Smooth muscle cell of the brain vasculature (primary cell): Measurements from ENCODE around the gene EEPD1.
"Not testable (repeated sequence)": the region's sequence is repeated elsewhere in the genome, so short reads cannot be mapped to it uniquely, and the experiment has no call there.

Experiments
- DNase-seq: peaks from one replicate; pipeline ENCODE4 v3.0.0-alpha.2; 2012; ENCODE audit warnings: low read depth, low spot score

The EEPD1 gene

GRCh38 chr7:36214608-36215456 lies 61.8 kb downstream of the EEPD1 start:
- no peak for DNase-seq

GRCh38 chr7:36215457-36215765 lies 62.4 kb downstream of the EEPD1 start:
- DNase-seq, result no peak

GRCh38 chr7:36216063-36216684 lies 63.1 kb downstream of the EEPD1 start:
- DNase-seq, result no peak

DNA sequence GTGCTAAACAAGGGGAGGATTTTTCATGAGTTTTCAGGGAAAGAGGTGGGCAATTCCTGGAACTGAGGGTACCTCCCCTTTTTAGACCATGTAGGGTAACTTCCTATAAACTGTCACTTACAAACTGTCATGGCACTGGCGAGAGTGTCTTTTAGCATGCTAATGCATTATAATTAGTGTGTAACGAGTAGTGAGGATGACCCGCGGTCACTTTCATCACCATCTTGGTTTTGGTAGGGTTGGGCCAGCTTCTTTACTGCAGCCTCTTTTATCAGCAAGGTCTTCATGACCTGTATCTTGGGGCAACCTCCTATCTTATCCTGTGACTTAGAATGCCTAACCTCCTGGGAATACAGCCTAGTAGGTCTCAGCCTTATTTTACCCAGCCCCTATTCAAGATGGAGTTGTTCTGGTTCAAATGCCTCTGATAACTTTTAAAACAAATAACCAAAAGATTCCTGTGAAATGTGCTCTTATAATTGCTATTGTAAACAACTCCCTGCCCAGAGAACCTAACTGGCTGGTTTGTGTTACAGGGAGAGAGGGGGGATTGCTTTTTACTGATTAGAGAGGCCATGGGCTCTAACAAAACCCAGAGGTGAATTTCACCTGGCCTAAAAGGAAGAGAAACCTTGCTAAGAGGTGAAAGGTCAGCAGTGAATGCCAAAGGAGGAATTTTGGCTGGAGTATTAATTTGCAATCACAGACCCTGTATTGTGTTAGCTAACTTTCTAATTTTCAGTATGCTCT lies 64.3 kb downstream of the EEPD1 start:
- DNase-seq, result no peak

- no peak for DNase-seq
These were observed 64.9 kb downstream of the EEPD1 start for GRCh38 chr7:36217961-36218284.

DNA sequence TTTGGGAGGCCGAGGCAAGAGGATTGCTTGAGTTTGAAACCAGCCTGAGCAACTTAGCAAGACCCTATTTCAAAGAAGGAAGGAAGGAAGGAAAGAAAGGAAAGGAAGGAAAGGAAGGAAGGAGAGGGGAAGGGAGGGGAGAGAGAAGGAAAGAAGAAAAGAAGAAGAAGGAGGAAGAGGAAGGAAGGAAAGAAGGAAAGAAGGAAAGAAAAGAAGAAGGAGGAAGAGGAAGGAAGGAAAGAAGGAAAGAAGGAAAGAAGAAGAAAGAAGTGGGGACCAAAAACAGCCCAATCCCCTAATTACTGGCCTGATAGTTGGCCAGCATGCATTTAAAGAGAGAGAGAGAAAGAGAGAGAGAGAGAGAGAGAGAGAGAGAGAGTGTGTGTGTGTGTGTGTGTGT lies 66.4 kb downstream of the EEPD1 start:
- DNase-seq, result no peak

DNA sequence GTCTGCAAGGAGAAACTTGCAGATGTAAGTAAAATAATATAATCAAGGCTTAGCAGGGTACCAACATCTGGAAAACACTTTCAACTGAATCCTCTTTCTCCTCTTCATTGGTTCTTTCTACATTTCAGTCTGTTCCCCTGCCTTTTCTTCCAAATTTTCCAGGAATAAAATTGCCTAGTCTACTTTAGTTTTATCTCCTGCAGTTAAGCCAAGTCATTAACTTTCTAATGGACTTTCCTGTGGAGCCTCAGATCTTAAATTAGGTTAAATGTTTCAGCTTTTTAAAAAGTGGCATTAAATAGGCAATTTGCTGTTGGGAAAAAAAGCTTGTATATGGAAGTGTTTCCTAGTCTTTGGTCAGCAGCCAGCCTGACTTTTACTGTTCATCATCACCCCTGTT lies 70.8 kb downstream of the EEPD1 start:
- DNase-seq, result no peak

DNA sequence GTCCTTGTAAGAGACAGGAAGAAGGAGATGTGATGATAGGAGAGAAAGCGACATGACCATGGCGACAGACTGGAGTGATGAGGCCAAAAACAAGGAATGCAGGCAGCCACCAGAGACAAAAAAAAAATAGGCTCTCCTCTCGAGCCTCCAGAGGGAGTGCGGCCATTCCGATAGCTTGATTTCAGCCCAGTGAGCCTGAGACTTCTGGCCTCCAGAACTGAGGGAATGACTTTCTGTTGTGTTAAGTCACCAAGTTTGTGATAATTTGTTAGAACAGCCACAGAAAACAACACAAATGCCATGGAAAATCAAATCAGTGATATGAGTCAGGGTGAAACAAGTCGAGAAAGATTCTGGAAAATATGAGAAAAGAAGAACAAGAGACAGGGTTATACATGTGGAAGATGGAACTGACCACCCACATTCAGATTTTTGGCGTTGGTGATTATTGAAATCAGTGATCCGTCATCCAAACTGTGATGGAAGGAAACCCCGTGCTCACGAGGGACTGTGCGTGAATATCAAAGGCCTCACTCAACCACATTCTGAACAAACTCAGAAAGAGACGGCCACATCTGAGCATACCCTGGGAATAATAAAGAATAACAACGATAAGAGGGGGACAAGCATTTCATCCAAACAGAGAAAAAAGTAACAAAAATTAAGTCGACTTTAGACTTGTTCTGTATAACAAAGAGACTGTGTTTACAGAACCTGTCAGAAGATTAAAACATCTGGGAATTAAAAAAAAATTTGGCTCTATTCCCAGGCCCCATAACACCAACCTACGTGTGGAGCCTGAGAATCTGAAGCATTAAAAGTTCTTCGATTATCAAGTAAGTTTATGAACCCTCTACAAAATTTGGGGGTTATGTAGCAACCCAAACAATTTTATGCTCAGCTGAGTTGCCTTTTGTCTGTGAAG lies 72.1 kb downstream of the EEPD1 start:
- DNase-seq, result no peak

- DNase-seq, result no peak
These were observed 73.1 kb downstream of the EEPD1 start for GRCh38 chr7:36226151-36226550.

- no peak for DNase-seq
These were observed 74.2 kb downstream of the EEPD1 start for GRCh38 chr7:36227223-36227622.

- no peak for DNase-seq
These were observed 75.0 kb downstream of the EEPD1 start for GRCh38 chr7:36228039-36228438.

DNA sequence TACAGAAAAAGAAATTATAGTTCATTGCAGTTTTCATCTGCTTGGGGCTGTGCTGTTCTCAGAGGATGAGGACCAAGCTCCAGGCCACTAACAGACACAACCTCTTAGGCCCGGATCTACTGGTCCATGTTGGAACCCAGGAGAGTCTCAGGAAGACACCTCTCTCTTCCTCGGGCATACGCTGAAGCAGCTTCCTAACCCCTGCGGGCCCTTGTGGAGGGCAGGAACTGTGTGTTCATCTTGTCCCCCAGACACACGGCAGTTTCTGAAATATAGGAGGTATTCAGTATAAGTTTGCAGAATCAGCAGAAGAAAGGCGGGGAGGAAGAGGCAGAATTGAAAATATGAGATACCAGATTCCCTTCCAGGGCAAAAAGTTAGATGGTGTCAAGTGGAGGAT lies 78.4 kb downstream of the EEPD1 start:
- DNase-seq, result no peak

DNA sequence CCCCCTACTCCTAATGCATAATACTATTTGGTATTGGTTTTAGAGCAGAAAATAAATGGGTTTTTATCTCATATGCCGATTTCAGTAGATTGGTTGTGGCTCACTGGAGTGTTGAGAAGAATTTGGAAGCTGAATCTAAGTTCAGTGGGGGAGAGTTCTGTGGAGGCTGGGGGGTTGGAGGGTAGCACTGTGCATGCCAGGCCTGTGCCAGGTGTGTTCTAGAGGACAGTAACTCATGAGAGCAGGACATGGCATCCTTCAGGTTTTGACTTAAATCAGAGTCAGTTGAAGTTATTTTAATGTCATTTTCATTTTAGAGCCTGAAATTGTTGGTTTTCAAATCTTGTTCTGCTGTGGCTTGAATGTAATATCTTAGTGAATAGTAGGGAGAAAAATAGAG lies 79.5 kb downstream of the EEPD1 start:
- DNase-seq, result no peak

- DNase-seq, result no peak
These were observed 80.0 kb downstream of the EEPD1 start for GRCh38 chr7:36232971-36233550.

- DNase-seq, result no peak
These were observed 83.0 kb downstream of the EEPD1 start for GRCh38 chr7:36236073-36236472.

GRCh38 chr7:36238138-36238537 lies 85.1 kb downstream of the EEPD1 start:
- no peak for DNase-seq

DNA sequence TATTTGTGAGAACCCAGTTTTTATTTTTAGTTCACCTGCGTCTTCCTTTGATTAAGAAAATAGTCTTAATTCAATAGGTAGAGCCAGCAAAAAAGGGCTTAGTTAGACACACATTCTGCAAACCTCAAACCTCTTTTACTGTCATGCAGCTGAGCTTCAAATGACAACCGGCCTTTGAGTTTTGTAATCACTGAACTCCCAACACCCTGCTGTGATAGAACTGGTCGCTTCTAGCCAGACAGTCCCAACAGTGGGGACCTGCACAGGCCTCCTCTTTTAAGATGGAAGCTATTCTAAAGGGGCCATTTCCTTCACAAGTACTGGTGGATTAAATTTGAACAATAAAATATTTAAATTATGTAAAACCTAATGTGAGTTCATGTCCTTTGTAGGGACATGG lies 90.3 kb downstream of the EEPD1 start:
- DNase-seq, result not testable (repeated sequence)

- DNase-seq, result not testable (repeated sequence)
These were observed 90.9 kb downstream of the EEPD1 start for GRCh38 chr7:36244001-36244400.

GRCh38 chr7:36244429-36244828 lies 91.4 kb downstream of the EEPD1 start:
- no peak for DNase-seq

DNA sequence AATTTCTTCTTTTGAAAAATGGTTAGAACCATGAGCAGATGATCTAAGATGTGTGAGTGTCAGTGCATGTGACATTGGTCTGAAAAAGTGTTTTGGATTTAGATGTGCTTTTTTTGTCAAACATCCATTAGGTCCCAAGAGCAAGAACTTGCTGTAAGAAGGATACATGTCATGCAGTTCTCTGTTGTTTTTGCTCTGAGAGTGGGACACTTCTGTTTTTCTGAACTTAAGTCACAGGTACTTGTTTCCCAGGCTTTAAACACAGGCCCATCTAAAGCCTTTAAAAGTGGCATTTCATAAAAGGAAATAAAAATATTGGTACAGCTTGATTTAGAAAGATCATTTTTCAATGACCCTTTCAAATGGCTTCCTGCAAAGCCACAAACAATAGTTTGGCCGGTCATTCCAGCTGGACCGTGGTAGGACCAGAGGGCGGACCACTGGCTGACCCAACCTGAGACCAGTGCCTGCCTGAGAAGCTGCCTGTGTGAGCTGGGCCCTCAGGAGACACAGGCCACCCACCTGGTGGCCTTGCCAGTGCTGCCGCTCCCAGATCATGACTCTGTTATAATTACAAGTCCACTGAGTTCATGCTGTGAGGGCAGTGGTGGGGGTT lies 92.7 kb downstream of the EEPD1 start:
- DNase-seq, result no peak

- no peak for DNase-seq
These were observed 96.0 kb downstream of the EEPD1 start for GRCh38 chr7:36249091-36249490.
